GM23338 (cell line): ENCODE data around the gene PLXNA2. TPM values are rescaled to one million over a fixed set of nuclear protein-coding genes. Genes with fewer than 3 reads are reported as not detected.

Experiments used
- ATAC-seq: fragments of 200-7000 bp; cut with Tn5 transposase; 3 replicates; pipeline ENCODE4 v1.9.1; 2020
- DNase-seq: peaks from one replicate; pipeline ENCODE4 v3.0.0-alpha.2; 2015; ENCODE audit warnings: low spot score
- H2AFZ ChIP-seq: fragments of 200-600 bp; sonication (generic); 2 replicates; pipeline ENCODE4 v1.8.0; 2016; ENCODE audit warnings: antibody characterized with exemption, mild to moderate bottlenecking, moderate library complexity
- H3F3A ChIP-seq: fragments of 200-600 bp; sonication (generic); replicated peaks from 2 replicates; pipeline ENCODE4 v1.8.0; 2017; ENCODE audit warnings: antibody characterized with exemption, mixed run types, low read depth
- H3K27ac ChIP-seq: fragments of 200-600 bp; sonication (generic); 2 replicates; pipeline ENCODE4 v1.6.1; 2016; ENCODE audit warnings: low read depth
- H3K27me3 ChIP-seq: fragments of 200-600 bp; sonication (generic); 2 replicates; pipeline ENCODE4 v1.8.0; 2016; ENCODE audit warnings: mild to moderate bottlenecking, mixed run types, moderate library complexity; ENCODE audit not compliant: insufficient read depth
- H3K36me3 ChIP-seq: fragments of 200-600 bp; sonication (generic); 2 replicates; pipeline ENCODE4 v1.8.0; 2016; ENCODE audit warnings: mild to moderate bottlenecking; ENCODE audit not compliant: insufficient read depth
- H3K4me1 ChIP-seq: fragments of 200-600 bp; sonication (generic); 2 replicates; pipeline ENCODE4 v1.8.0; 2016; ENCODE audit warnings: mild to moderate bottlenecking, moderate library complexity; ENCODE audit not compliant: insufficient read depth
- H3K4me2 ChIP-seq: fragments of 200-600 bp; sonication (generic); 2 replicates; pipeline ENCODE4 v1.7.1; 2017; ENCODE audit warnings: mixed run types
- H3K4me3 ChIP-seq: fragments of 200-600 bp; sonication (generic); 2 replicates; pipeline ENCODE4 v1.6.1; 2016; ENCODE audit warnings: mixed run types
- H3K79me2 ChIP-seq: fragments of 200-600 bp; sonication (generic); replicated peaks from 2 replicates; pipeline ENCODE4 v1.8.0; 2017; ENCODE audit warnings: mild to moderate bottlenecking; ENCODE audit not compliant: insufficient read depth
- H3K9me2 ChIP-seq: fragments of 200-600 bp; sonication (generic); 2 replicates; pipeline ENCODE4 v1.8.0; 2017; ENCODE audit not compliant: insufficient read depth
- H4K20me1 ChIP-seq: fragments of 200-600 bp; sonication (generic); replicated peaks from 2 replicates; pipeline ENCODE4 v1.8.0; 2017; ENCODE audit warnings: mild to moderate bottlenecking; ENCODE audit not compliant: insufficient read depth
- H3K27ac Mint-ChIP-seq: 2 replicates; pipeline ENCODE4 v1.8.0; 2020; ENCODE audit warnings: inconsistent platforms, mild to moderate bottlenecking, moderate library complexity, mixed read lengths
- H3K27me3 Mint-ChIP-seq: 3 replicates; pipeline ENCODE4 v1.8.0; 2022; ENCODE audit warnings: low read depth, mild to moderate bottlenecking, moderate library complexity, mixed read lengths, inconsistent platforms; ENCODE audit not compliant: insufficient read depth, poor library complexity
- H3K36me3 Mint-ChIP-seq: 3 replicates; pipeline ENCODE4 v1.8.0; 2021; ENCODE audit warnings: low read depth, mild to moderate bottlenecking, inconsistent platforms, moderate library complexity, mixed read lengths
- H3K4me1 Mint-ChIP-seq: 3 replicates; pipeline ENCODE4 v1.8.0; 2020; ENCODE audit warnings: mild to moderate bottlenecking, inconsistent platforms, mixed read lengths
- H3K4me3 Mint-ChIP-seq: 3 replicates; pipeline ENCODE4 v1.8.0; 2021; ENCODE audit warnings: moderate library complexity, mild to moderate bottlenecking, inconsistent platforms, mixed read lengths
- H3K9me3 Mint-ChIP-seq: 3 replicates; pipeline ENCODE4 v1.8.0; 2020; ENCODE audit warnings: moderate library complexity, mild to moderate bottlenecking, inconsistent platforms, mixed read lengths
- CREB1 ChIP-seq: fragments of 250-450 bp; sonication (Bioruptor Pico); IDR thresholded peaks from 2 replicates; pipeline ENCODE4 v1.5.0; 2020; ENCODE audit warnings: low read depth, mild to moderate bottlenecking, moderate library complexity
- CTCF ChIP-seq, 2 experiments: fragments of 200-600 bp in 1 of 2; sonication (generic) in 1 of 2; conservative IDR thresholded peaks; 2 replicates each; pipeline versions ENCODE4 v1.5.1 to v1.6.1; 2016 to 2017; ENCODE audit warnings: antibody characterized with exemption in 2 of 2, low read depth in 2 of 2, mild to moderate bottlenecking in 2 of 2, moderate library complexity in 1 of 2
- ETS1 ChIP-seq: IDR thresholded peaks from 2 replicates; pipeline ENCODE4 v1.6.1; 2016; ENCODE audit warnings: antibody characterized with exemption
- EZH2 ChIP-seq: fragments of 200-600 bp; sonication (generic); IDR thresholded peaks from one replicate; pipeline ENCODE4 v1.8.0; 2017; ENCODE audit warnings: antibody characterized with exemption, mild to moderate bottlenecking, low read depth; ENCODE audit not compliant: unreplicated experiment
- EZH2phosphoT487 ChIP-seq: fragments of 200-600 bp; sonication (generic); IDR thresholded peaks from one replicate; pipeline ENCODE4 v1.8.1; 2018; ENCODE audit warnings: antibody characterized with exemption; ENCODE audit not compliant: unreplicated experiment
- JUNB ChIP-seq: IDR thresholded peaks from one replicate; pipeline ENCODE4 v1.6.1; 2016; ENCODE audit warnings: antibody characterized with exemption; ENCODE audit not compliant: unreplicated experiment
- NANOG ChIP-seq: IDR thresholded peaks from 2 replicates; pipeline ENCODE4 v1.6.1; 2016; ENCODE audit warnings: antibody characterized with exemption, borderline replicate concordance
- POLR2AphosphoS5 ChIP-seq: IDR thresholded peaks from 2 replicates; pipeline ENCODE4 v1.6.1; 2016; ENCODE audit warnings: antibody characterized with exemption, low read depth
- REST ChIP-seq: IDR thresholded peaks from one replicate; pipeline ENCODE4 v1.6.1; 2018; ENCODE audit warnings: antibody characterized with exemption; ENCODE audit not compliant: unreplicated experiment
- STAT1 ChIP-seq: IDR thresholded peaks from one replicate; pipeline ENCODE4 v1.6.1; 2016; ENCODE audit warnings: antibody characterized with exemption; ENCODE audit not compliant: unreplicated experiment
- ZNF114 ChIP-seq: fragments of 250-450 bp; sonication (Bioruptor Pico); IDR thresholded peaks from 2 replicates; pipeline ENCODE4 v1.5.0; 2020; ENCODE audit warnings: mild to moderate bottlenecking, moderate library complexity
- ZNF331 ChIP-seq: fragments of 250-450 bp; sonication (Bioruptor Pico); IDR thresholded peaks from 2 replicates; pipeline ENCODE4 v1.5.0; 2020; ENCODE audit warnings: low read depth, mild to moderate bottlenecking, moderate library complexity
- ZNF462 ChIP-seq: fragments of 250-450 bp; sonication (Bioruptor Pico); IDR thresholded peaks from 2 replicates; pipeline ENCODE4 v1.5.0; 2020; ENCODE audit warnings: mild to moderate bottlenecking, moderate library complexity
- polyA plus RNA-seq: library from polyadenylated mRNA; unstranded; fragments of >200 nt; fragmentation: Nextera tagmentation; extraction: Ambion mirVana; gene quantifications from 2 replicates; pipeline ENCODE4 v1.2.1, GENCODE V29; 2016
- total RNA-seq: library from RNA; depleted of rRNA; stranded (reverse); fragments of >200 nt; shearing (Covaris generic); gene quantifications from 2 replicates; pipeline ENCODE4 v1.2.3, GENCODE V29; 2014

Gene PLXNA2
- total and polyA plus RNA-seq, 2 experiments from 2014 or later: 0.40 to 1.8 TPM

GRCh38 chr1:208269338-208269666 lies 25.1 kb upstream of the PLXNA2 start:
- H3K4me1 Mint-ChIP-seq: peaks cover 36% of the 10 kb centered on the region
- H3K27ac ChIP-seq: no peak overlapping the region

More at GRCh38 chr1:208269338-208269666, 25.1 kb upstream of the PLXNA2 start:
- Histone ChIP-seq H3K79me2 (no peaks in the 10 kb centered on the region), H3K36me3 (no peaks in the 10 kb centered on the region), H2AFZ (no peak overlapping the region), H4K20me1 (no peaks in the 10 kb centered on the region), H3K9me2 (peaks cover 3% of the 10 kb centered on the region; the same call in 1 of the 2 replicates), H3K27me3 (no peaks in the 10 kb centered on the region), H3K4me1 (peaks cover 14% of the 10 kb centered on the region; the same call in 1 of the 2 replicates), H3K4me2 (no peak overlapping the region), H3K4me3 (no peak overlapping the region), H3F3A (no peaks in the 10 kb centered on the region)
- TF ChIP-seq CTCF (conservative IDR thresholded peaks at IDR 0.05; ENCODE audit: low read depth in 2 of 2) (no peak), EZH2phosphoT487 (no peak), ZNF114 (CRISPR knock-in tag) (no peak), JUNB (no peak), STAT1 (no peak), REST (no peak), ZNF331 (CRISPR knock-in tag) (no peak), CREB1 (CRISPR knock-in tag) (no peak), NANOG (no peak), ZNF462 (CRISPR knock-in tag) (no peak), ETS1 (no peak), EZH2 (no peak), POLR2AphosphoS5 (no peak)
- no peak for DNase-seq
- no peak for ATAC-seq
- H3K4me3 Mint-ChIP-seq: no peak overlapping the region
- H3K9me3 Mint-ChIP-seq: no peaks in the 10 kb centered on the region
- H3K27me3 Mint-ChIP-seq: peaks cover 5% of the 10 kb centered on the region
- H3K36me3 Mint-ChIP-seq: no peaks in the 10 kb centered on the region
- H3K27ac Mint-ChIP-seq: no peak overlapping the region
